IMR-90 (cell line): ENCODE measurements around the gene EFEMP1. TPM values are rescaled to one million over a fixed set of nuclear protein-coding genes. Genes with fewer than 3 reads are reported as not detected.

ENCODE experiments used
- ATAC-seq: fragments of 200-7000 bp; cut with Tn5 transposase; 2 replicates; pipeline ENCODE4 v1.9.1; 2020; ENCODE audit warnings: low read depth, mild to moderate bottlenecking, moderate library complexity
- BruUV-seq: library from RNA; stranded (reverse); fragments of 400-500 nt; replicated peaks from 2 replicates; lab custom pipeline; 2021; lab: Mats Ljungman, UMichigan
- CTCF ChIA-PET: fragments of 300-600 bp; formaldehyde crosslinking; extraction: SDS; loops from one replicate; lab custom pipeline; 2021; ENCODE audit warnings: antibody characterized with exemption; lab: Yijun Ruan, JAX
- POLR2A ChIA-PET: fragments of 300-600 bp; sonication (Branson Sonifier 250); formaldehyde crosslinking; loops from one replicate; lab custom pipeline; 2022; ENCODE audit warnings: antibody characterized with exemption; ENCODE audit not compliant: unreplicated experiment; lab: Charles Lee
- DNase-seq: peaks from one replicate; pipeline ENCODE4 v3.0.0; 2013
- H2AFZ ChIP-seq: replicated peaks from 2 replicates; pipeline ENCODE3; 2013; ENCODE audit warnings: low read length, mild to moderate bottlenecking; ENCODE audit not compliant: poor library complexity
- H2AK5ac ChIP-seq: 2 replicates; pipeline ENCODE4 v1.6.1; 2013; ENCODE audit warnings: low read depth, low read length, inconsistent platforms
- H2AK9ac ChIP-seq: replicated peaks from 2 replicates; pipeline ENCODE3; 2013; ENCODE audit warnings: mild to moderate bottlenecking, low read depth, low read length, moderate library complexity; ENCODE audit not compliant: poor library complexity
- H2BK120ac ChIP-seq: 2 replicates; pipeline ENCODE4 v1.6.1; 2013; ENCODE audit warnings: low read depth, low read length, inconsistent platforms
- H2BK15ac ChIP-seq: 3 replicates; pipeline ENCODE4 v1.6.1; 2013; ENCODE audit warnings: low read depth, low read length, inconsistent platforms
- H2BK20ac ChIP-seq: 2 replicates; pipeline ENCODE4 v1.6.1; 2013; ENCODE audit warnings: low read depth, mild to moderate bottlenecking, inconsistent platforms, low read length, moderate library complexity
- H2BK5ac ChIP-seq: 2 replicates; pipeline ENCODE4 v1.6.1; 2013; ENCODE audit warnings: mild to moderate bottlenecking, low read depth, low read length, inconsistent platforms; ENCODE audit not compliant: poor library complexity, severe bottlenecking
- H3K14ac ChIP-seq: replicated peaks from 2 replicates; pipeline ENCODE4 v1.6.1; 2013; ENCODE audit warnings: low read depth, low read length, inconsistent platforms
- H3K18ac ChIP-seq: 2 replicates; pipeline ENCODE4 v1.6.1; 2013; ENCODE audit warnings: low read depth, low read length, control low read depth
- H3K23ac ChIP-seq: 2 replicates; pipeline ENCODE4 v1.6.1; 2013; ENCODE audit warnings: low read depth, low read length, inconsistent platforms
- H3K27ac ChIP-seq: 2 replicates; pipeline ENCODE4 v1.5.1; 2013; ENCODE audit warnings: mild to moderate bottlenecking, control low read depth, low read length; ENCODE audit not compliant: insufficient read depth
- H3K27me3 ChIP-seq: 2 replicates; pipeline ENCODE4 v1.6.1; 2013; ENCODE audit warnings: low read length; ENCODE audit not compliant: control insufficient read depth, insufficient read depth
- H3K36me3 ChIP-seq: 2 replicates; pipeline ENCODE4 v1.6.1; 2013; ENCODE audit warnings: low read length, mixed read lengths; ENCODE audit not compliant: control insufficient read depth, insufficient read depth
- H3K4ac ChIP-seq: 2 replicates; pipeline ENCODE4 v1.6.1; 2013; ENCODE audit warnings: low read depth, low read length, inconsistent platforms
- H3K4me1 ChIP-seq: 2 replicates; pipeline ENCODE4 v1.6.1; 2013; ENCODE audit warnings: low read length, mixed read lengths; ENCODE audit not compliant: control insufficient read depth, insufficient read depth
- H3K4me2 ChIP-seq: 2 replicates; pipeline ENCODE4 v1.6.1; 2013; ENCODE audit warnings: low read depth, mild to moderate bottlenecking, control low read depth, low read length, moderate library complexity
- H3K4me3 ChIP-seq: 2 replicates; pipeline ENCODE4 v1.5.1; 2013; ENCODE audit warnings: low read depth, mild to moderate bottlenecking, control low read depth, low read length, moderate library complexity; ENCODE audit not compliant: insufficient read depth
- H3K56ac ChIP-seq: 2 replicates; pipeline ENCODE4 v1.6.1; 2013; ENCODE audit warnings: low read length, inconsistent platforms; ENCODE audit not compliant: insufficient read depth; ENCODE audit errors: extremely low read depth
- H3K79me1 ChIP-seq, 2 experiments: 2 replicates each; pipeline ENCODE4 v1.6.1; 2013; ENCODE audit warnings: low read length in 2 of 2, inconsistent platforms in 1 of 2, low read depth in 1 of 2
- H3K9ac ChIP-seq: 2 replicates; pipeline ENCODE4 v1.6.1; 2013; ENCODE audit warnings: low read depth, low read length, control low read depth
- H3K9me1 ChIP-seq: 2 replicates; pipeline ENCODE4 v1.6.1; 2013; ENCODE audit warnings: low read length, inconsistent platforms; ENCODE audit not compliant: insufficient read depth
- H3K9me3 ChIP-seq: 2 replicates; pipeline ENCODE4 v1.6.1; 2013; ENCODE audit warnings: low read length; ENCODE audit not compliant: control insufficient read depth, insufficient read depth
- H4K20me1 ChIP-seq: 2 replicates; pipeline ENCODE4 v1.6.1; 2013; ENCODE audit warnings: low read length, inconsistent platforms; ENCODE audit not compliant: insufficient read depth
- H4K5ac ChIP-seq: 2 replicates; pipeline ENCODE4 v1.6.1; 2013; ENCODE audit warnings: mild to moderate bottlenecking, low read depth, low read length, control low read depth
- H4K8ac ChIP-seq, 2 experiments: 2 replicates each; pipeline ENCODE4 v1.6.1; 2013; ENCODE audit warnings: low read depth in 2 of 2, low read length in 2 of 2, control low read depth in 1 of 2, inconsistent platforms in 1 of 2
- H4K91ac ChIP-seq: 2 replicates; pipeline ENCODE4 v1.6.1; 2013; ENCODE audit warnings: low read depth, low read length, inconsistent platforms; ENCODE audit not compliant: insufficient read depth
- BHLHE40 ChIP-seq: fragments of 150-350 bp; IDR thresholded peaks from 2 replicates; pipeline ENCODE4 v1.6.1; 2016; ENCODE audit warnings: mild to moderate bottlenecking, low read depth, low read length
- CHD1 ChIP-seq: IDR thresholded peaks from 2 replicates; pipeline ENCODE4 v1.6.1; 2012; ENCODE audit warnings: low read depth, low read length, improper control_type of control experiment
- FOS ChIP-seq: fragments of 150-350 bp; IDR thresholded peaks from 2 replicates; pipeline ENCODE4 v1.6.1; 2016; ENCODE audit warnings: low read depth, low read length
- RAD21 ChIP-seq: IDR thresholded peaks from 2 replicates; pipeline ENCODE4 v1.6.1; 2012; ENCODE audit warnings: low read length, improper control_type of control experiment
- WGBS, 2 experiments: methylation state at CpG; one replicate each; pipeline versions ENCODE4 v1.1.5 to v1.1.7; 2013; ENCODE audit warnings: missing lambda C conversion rate in 2 of 2; ENCODE audit not compliant: insufficient read length in 1 of 2; ENCODE audit errors: extremely low coverage in 2 of 2; 5-methylcytosine and 5-hydroxymethylcytosine counted together
- dilution Hi-C: fragments of 300-500 bp; cut with HindIII; formaldehyde crosslinking; loops from one replicate; pipeline ENCODE4 v1.14.3; 2018; ENCODE audit warnings: low sequenced_read_pairs; ENCODE audit not compliant: unreplicated experiment
- in situ Hi-C: fragments of 300-500 bp; cut with MboI; formaldehyde crosslinking; loops from 3 replicates; pipeline ENCODE4 v1.14.3; 2019; ENCODE audit warnings: low sequenced_read_pairs, inconsistent platforms, mixed read lengths
- intact Hi-C: fragments of 100-400 bp; cut with micrococcal nuclease; formaldehyde crosslinking; loops from 2 replicates; pipeline ENCODE4 v1.10.0; 2022
- polyA plus RNA-seq, 3 experiments: library from polyadenylated mRNA; depleted of rRNA; stranded (reverse); fragments of >200 nt; gene quantifications; 2 replicates each; pipeline ENCODE4 v1.2.3, GENCODE V29; 2012; ENCODE audit warnings: low replicate concordance in 1 of 3
- total RNA-seq: library from RNA; depleted of rRNA; stranded (reverse); fragments of >200 nt; gene quantifications from 2 replicates; pipeline ENCODE4 v1.2.3, GENCODE V29; 2012

The EFEMP1 gene
- total and polyA plus RNA-seq, 2 of the 4 experiments (the other 2 are of a cell fraction) = 214 to 219 TPM

- H3K4ac ChIP-seq = peak overlapping the region; percentile 58
- 19% methylated on average over 3 of the region's 7 CpGs; no CpG with 5 or more reads in 1 of the 2 experiments for WGBS, 2 experiments
- TF ChIP-seq CHD1 (no peak), RAD21 (no peak), FOS (peak; percentile 37; the same call in 1 of the 2 replicates), BHLHE40 (peak; percentile 90)
- no peaks in the 10 kb centered on the region for H3K27me3 ChIP-seq
- DNase-seq = peak; percentile 93
- intact Hi-C loops = loop anchor here (2.0 kb wide), 2 partner anchors 16 to 74 kb away; no protein-coding TSS in a partner anchor
- no peaks in the 10 kb centered on the region for H3K9me3 ChIP-seq
- H2BK20ac ChIP-seq = peak overlapping the region; percentile 30
- peaks cover 30% of the 10 kb centered on the region for H3K36me3 ChIP-seq
- H3K9me1 ChIP-seq = peaks cover 7% of the 10 kb centered on the region
- H2BK5ac ChIP-seq = peak overlapping the region; percentile 73
- peak overlapping the region; percentile 53; the same call in 1 of the 2 replicates for H3K9ac ChIP-seq
- H2BK120ac ChIP-seq = peak overlapping the region; percentile 66
- H3K27ac ChIP-seq = peak overlapping the region; percentile 89
- CTCF ChIA-PET = interaction anchor here (1.1 to 1.3 kb wide), 2 partner anchors 8 to 145 kb away, joined by 3 to 4 read pairs; no protein-coding TSS in a partner anchor
- H2BK15ac ChIP-seq = peak overlapping the region; percentile 91; the same call in 2 of the 3 replicates
- H2AK9ac ChIP-seq = no peak overlapping the region
- H2AK5ac ChIP-seq = peak overlapping the region; percentile 81
- no peak overlapping the region for H3K4me3 ChIP-seq
- H3K56ac ChIP-seq = peak overlapping the region; percentile 45; the same call in 1 of the 2 replicates
- ATAC-seq = peak; percentile 86
- peaks cover 8% of the 10 kb centered on the region for H3K4me1 ChIP-seq
- peak overlapping the region; percentile 87 for H4K5ac ChIP-seq
- peaks cover 22 to 34% of the 10 kb centered on the region in 2 experiments for H3K79me1 ChIP-seq
- H3K23ac ChIP-seq = peak overlapping the region; percentile 29; the same call in 1 of the 2 replicates
- peak overlapping the region; percentile 56 for H4K91ac ChIP-seq
- peaks cover 2% of the 10 kb centered on the region; the same call in 1 of the 2 replicates for H4K20me1 ChIP-seq
- no TSS peak for BruUV-seq
- in situ Hi-C loops = no loop called here
- H3K14ac ChIP-seq = peak overlapping the region; percentile 31
- peak overlapping the region; percentile 89 for H3K18ac ChIP-seq
- H4K8ac ChIP-seq = peak overlapping the region; percentile 64 to 85
- POLR2A ChIA-PET = no interaction called here
- dilution Hi-C loops = no loop called here
- peak overlapping the region; percentile 54 for H2AFZ ChIP-seq
- H3K4me2 ChIP-seq = peak overlapping the region; percentile 70
Measured at GRCh38 chr2:55916473-55917049, 7.0 kb downstream of the EFEMP1 start.
